ENCODE data around the gene ABLIM2.

The ABLIM2 gene

DNA sequence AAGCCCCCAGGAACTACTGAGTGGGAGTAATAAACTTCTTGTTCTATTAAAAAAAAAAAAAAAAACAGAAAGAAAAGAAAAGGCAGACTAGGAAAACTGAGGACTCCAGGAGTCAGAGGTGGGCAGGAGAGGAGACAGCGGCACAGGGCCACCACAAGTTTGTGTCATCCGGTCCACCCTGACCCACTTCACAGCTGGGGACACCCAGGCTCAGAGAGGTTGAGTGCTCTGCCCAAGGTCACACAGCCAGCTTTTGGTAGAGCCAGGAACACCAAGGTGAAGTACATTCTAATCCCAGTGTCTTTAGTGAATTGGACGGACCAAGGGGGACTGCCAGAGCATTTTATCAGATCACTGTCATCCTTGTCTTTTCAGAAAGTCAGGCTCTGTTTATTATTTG lies 16.4 kb upstream of the ABLIM2 start:
- no peak for DNase-seq (ENCODE audit: low spot score)

DNA sequence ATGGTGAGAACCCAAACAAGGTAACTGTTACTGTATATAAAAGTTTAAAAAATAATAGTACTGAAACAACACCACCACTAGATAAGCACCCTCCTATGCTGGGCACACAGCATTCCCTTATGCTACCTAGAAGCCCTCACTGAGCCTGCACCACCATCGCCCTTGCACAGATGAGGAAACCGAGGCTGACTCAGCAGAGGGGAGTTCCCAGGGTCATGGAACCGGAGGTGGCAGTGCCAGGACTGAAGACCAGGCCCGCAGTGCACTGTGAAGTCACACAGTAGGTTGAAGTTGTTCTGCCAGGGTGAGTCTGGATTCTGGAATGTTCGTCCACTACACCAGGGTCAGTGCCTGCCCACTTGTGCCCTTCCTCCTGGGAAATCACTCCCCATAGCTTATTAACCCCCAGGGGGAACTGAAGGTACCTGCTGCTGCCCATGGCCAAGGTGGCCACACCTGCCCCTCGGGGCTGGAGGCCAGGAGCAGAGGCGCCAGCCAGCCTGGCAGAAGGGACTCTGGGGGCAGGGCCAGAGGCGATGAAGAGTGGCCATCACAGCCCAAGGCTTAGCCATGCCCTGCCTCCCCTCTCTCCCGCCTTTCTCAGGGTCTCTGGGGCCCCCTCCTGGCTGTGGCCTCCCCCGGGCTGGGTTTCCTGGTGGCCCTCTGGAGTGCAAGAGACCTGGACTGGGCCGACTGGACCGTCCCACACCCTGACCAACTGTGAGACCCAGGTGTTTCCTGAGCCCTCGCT lies 15.1 kb upstream of the ABLIM2 start:
- DNase-seq (ENCODE audit: low spot score): no peak

DNA sequence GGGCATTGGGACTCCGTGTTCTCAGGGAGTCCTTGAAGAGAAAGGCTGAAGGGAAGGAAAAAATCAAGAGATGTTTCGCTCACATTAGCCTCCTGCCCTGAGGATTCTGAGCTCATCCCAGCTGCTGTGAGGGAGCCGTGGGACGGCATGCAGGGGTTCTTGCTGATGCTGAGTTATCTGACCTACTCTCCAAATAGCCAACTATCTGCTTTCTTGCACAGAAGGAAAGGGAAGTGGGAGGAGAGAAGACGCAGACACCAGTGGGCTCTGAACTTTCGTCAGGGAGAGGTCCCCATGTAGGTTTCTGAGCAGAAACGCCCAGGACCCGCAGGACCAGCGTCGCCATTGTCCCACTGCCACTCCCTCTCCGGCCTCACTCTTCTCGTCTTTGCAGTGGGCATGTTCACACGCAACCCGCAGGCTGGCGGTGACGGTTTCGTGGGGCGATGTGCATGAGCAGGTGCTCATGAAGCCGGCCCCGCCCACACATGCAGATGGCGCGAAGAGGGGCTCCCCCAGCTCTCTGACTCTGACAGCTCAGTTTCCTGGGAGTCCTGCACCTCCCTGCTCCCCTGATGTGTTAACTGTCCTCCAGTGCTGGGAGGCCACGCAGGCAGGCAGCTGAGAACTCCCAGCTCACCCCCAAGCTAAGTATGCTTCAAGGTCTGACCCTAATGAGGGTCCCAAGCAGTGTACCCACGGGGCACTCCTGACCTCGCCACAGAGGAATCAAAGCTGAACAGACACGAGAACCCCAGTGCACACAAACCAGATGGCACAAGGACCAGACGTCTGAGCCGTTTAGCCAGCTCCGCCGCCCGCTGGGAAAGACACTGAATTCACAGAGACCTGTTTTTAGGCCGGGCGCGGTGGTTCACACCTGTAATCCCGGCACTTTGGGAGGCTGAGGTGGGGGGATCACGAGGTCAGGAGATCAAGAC lies 13.6 kb upstream of the ABLIM2 start:
- no peak for DNase-seq (ENCODE audit: low spot score)

DNA sequence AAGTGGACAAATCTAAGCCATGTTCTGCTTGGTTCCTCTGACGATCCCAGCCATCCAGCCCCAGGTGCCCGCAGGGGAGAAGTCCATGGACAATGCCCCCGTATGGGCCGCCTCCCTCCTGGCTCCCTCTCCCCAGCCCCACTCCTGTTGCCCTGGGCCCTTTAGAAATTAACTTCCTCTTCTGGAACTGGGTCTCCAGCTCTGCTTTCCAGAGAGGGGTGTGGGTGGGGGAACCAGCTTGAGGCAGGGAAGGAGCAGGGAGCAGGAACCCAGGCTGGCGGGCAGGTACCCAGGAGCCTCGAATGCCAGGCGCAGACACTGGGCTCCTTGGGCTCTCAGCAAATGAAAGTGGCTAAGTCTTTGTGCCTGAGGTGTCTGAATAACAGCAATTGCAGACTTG lies 12.7 kb upstream of the ABLIM2 start:
- DNase-seq (ENCODE audit: low spot score): no peak

DNA sequence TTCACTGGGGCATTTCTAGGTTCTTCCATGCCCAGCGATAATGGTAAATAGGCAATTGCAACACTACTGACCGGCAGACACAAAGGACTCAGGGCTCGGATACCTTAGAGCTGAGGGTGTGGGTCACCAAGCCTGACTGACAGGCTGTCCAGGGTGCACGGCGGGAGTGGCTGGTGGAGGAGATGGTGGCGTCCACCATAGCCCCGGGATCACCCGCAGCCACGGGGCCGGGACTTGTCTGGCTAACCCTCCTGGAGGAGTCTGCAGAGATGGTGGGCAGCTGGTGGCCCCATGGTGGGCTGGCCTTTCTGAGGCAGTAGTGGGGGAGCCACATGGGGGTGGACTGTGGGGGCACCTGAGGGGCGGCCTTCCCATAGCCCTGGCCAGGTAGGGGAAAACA lies 11.7 kb upstream of the ABLIM2 start:
- DNase-seq (ENCODE audit: low spot score): no peak

DNA sequence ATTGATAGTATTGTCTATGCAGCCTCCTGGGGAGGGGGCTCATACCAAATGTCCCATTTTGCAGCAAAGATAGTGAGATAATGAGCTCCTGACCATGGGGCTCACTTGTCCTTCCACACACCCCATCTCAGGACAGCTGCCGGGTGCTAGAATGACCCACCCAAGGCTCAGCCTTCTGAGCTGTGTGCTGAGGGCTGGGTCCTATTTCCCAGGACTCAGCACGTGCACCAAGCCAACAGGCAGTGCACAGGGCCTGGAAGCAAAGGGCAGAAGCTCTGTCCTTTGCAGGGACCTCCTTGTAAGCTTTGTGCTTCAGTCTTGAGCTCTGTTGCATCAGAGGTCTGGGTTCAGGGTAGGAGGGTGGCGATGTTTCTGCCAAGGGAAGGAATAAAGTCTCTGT lies 11.2 kb upstream of the ABLIM2 start:
- DNase-seq (ENCODE audit: low spot score): no peak

DNA sequence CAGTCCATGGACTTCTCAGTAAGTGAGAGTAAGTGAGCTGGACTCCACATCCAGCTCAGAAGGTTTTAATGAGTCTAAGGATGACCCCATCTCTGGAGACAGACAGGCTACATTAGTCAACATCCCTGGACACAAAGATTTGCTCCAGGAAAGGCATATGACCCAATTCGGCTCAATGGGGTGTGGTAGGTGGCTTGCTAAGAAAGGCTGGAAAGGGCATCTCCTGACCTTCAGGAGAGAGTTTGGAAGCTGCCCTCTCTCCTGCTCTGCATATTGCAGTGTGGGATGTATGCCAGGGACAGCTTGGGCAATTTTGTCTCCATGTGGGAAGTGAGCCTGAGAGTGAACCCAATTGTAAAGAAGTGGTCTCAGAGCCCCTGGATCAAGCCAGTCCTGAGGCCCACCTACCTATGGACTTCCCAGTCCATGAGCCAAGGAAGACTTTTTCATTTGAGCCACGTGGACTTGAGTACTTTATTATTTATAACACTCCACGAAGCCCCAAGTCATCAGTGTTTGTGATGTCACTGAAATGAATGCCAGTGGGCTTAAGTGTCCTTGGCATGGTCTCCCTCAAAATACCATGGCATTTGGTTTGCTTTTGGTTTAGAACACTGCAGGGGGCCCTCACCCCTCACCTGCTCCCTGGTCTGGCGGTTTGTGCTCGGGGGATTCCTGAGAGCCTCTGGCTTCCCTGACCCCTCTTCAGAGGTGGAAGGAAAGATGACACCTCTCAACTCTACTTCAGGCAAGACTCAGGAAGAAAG lies 10.4 kb upstream of the ABLIM2 start:
- no peak for DNase-seq (ENCODE audit: low spot score)

DNA sequence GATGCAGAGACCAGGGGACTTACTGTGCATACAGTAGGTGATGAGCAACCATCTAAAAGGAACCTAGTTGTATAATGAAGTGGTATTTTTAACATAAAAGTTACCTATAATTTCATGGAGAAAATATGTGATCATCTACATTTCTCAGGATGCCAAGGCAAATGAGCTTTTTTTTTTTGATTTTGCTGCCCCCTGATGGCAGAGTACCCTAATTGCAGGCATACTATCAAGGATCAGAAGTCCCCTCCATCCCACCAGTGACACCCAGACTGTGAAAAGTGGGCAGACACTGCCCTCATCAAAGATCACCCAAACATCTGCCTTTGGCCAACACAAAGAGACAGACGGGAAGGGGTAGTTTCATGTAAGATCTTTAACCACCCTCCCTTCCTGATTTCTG lies 9.6 kb upstream of the ABLIM2 start:
- DNase-seq (ENCODE audit: low spot score): no peak

DNA sequence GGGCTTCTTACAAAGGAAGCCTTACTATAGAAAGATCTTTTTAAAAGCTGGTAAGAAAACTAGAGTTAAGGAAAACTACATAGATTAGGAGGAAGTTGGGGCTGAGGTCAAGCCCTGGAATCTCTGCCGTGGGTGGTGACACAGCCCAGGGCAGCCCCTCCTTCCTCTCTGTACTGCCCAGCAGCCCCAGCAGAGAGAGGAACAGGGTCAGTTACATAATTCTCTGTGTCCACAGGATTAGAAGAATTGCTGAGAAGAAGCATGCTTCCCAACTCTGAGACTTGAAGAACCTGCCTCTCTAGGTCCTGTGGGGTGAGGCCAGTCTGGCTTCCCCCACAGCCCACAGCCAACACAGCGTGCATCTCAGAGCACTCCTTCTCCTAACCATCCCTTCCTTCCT lies 9.2 kb upstream of the ABLIM2 start:
- no peak for DNase-seq (ENCODE audit: low spot score)

DNA sequence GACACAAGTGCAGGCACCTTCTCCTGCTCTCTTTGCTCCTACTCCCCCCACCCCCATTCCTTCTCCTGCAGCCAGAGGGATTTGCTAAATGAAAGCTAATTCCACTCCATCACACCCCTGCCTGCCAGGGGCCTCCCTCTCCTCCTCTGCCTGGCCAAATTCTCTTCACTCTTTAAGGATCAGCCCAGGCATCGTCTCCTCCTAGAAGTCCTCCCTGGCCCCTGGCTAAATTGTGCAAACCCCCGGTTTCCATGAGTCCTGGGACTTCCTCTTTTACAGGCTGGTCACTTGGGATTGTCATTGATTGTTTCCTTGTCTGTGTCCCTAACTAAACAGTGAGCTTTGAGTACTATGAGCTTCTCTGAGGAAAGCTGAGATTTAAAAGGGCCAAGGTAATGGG lies 8.7 kb upstream of the ABLIM2 start:
- no peak for DNase-seq (ENCODE audit: low spot score)

DNA sequence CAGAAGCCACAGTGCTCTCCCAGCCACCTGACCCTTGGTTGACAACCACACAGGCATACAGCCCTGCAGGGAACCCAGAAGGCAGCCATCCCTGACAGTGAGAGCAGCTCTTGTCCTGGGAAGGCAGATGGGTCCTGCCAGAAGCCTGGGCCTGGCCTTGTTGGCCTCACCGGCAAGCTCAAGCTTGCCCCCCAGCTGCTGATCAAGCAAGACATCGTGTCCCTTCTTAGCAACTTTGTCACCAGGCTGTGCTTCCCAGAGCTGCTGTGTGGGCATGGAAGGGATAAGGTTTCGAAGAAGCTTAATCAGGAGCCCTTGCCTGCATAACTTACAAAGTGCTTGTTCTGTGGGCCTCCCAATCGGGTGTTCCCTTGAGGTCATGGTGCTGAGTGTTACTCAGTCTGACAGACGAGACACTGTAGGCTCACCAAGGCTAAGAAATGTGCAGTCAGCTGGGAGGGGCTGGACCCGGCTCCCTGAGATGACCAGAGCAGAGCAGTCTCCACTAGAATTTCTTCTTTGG lies 6.8 kb upstream of the ABLIM2 start:
- no peak for DNase-seq (ENCODE audit: low spot score)

DNA sequence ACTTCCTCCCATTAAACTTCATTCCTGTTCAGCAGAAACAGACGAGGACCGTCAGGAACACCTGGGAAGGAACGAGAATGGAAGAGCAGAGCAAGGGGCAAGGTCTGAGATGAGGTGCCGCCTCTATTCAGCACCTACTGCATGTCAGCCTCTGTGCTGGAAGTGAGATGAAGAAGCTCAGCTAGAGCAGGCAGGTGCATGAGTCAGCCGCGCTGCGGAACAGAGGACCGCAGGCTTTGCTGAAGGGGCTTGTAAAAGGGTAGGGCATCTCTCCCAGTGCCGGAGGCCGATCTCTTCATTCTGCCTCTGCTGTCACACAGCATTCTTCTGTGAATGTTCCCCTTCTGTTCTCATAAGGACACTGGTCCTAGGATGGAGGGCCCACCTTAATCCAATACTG lies 6.1 kb upstream of the ABLIM2 start:
- no peak for DNase-seq (ENCODE audit: low spot score)

DNA sequence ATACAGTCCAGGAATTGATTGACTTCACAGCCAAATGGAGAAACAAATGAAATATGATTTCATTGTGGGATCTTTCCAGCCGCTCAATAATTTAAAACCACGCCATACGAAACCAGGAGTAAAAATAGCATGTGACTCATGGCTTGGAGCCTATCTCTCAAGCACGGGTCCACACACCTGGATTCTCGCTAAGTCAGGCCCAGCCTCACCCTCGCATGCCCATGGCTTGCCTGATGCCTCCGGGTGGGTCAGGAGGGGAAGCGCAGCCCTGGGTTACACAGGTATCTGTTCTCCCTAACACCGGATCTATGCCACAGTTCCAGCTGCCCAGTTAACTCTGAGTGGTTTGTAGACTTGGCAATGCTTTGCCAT lies 5.6 kb upstream of the ABLIM2 start:
- DNase-seq (ENCODE audit: low spot score): no peak

DNA sequence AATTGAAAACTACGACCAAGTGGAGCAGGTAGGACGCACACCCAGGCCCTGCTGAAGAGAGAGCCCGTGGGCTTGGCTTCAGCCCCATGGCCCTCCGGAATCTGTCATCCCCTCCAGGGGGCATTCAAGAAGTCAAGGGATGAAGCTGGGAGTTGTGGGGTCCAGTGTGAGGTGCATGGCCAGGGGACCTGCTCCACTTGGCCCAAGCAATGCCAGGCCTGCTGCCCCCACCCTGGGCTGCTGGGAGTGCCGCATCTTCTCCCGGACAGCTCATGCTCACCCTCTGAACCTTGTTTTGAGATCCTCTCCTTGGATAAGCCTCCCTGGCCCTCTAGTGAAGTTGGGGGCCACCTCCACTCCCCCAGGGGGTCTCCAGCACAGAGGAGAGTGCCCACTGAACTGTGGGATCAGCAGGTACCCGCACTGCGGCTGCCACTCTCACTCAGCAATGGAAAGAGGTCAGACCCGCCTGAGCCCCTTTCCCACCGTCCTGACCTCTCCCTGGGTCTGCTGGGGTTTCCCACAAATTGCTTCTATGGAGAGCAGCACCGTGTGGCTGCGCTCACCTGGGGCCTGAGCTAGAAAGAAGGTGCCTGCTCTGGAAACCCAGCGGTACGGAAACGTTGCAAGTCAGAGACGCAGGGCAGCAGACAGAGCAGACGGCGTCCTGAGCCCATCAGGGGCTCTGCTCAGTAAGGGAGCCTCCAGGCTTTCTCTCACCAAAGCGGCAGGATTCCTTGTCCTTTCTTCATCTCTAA lies 5.0 kb upstream of the ABLIM2 start:
- DNase-seq (ENCODE audit: low spot score): no peak

DNA sequence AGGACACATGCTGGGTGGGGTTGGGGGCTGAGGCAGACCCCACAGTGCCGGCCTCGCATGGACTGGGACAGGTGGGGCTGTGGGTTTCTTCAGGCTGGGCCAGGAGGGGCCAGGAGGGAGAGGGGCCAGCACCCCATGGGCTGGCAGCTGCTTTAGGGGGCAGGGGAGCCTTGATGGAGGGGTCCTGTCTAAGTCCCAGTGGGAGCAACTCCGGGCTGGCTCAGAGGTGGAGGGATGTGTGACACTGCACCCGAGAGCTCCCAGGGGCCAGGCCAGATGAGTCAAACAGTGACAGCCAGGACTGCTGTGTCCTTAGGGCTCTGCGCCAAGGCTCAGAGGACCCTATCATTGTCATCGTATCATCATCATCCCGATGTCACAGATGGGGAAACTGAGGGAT lies 4.4 kb upstream of the ABLIM2 start:
- DNase-seq (ENCODE audit: low spot score): no peak

DNA sequence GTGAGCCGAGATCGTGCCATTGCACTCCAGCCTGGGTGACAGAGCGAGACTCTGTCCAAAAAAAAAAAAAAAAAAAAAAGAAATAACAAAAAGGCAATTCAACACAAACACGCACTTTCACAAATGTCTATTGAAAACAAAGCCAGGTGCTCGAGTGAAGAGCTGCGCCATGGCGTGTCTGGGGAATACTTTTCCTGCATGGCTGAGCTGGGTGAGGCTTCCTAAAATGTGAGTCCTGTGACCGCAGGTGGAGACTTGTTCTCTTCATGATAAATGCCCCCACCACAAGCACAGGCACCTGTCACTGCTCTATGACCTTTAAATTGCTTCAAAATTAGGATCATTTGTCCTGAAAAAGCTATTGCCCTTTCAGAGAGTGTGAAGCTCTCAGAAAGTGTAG lies 4.0 kb upstream of the ABLIM2 start:
- no peak for DNase-seq (ENCODE audit: low spot score)

DNA sequence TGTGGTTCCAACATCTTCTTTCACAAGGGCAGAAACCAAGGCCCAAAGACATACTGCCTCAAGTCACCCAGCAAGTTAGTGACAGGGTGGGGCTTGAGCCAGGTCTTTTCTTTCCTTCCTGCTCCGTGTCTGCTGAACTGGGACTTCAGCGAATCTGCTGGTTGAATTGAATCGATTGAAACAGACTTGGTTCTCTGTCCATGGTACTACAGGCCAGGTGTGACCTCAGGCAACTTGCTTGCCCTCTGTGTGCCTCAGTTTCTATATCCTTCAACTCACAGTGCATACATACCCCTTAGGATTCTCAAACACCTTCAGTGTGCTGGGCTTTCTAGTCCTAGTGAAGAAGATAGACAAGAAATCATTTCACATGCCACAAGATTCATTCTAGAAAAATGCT lies 2.0 kb upstream of the ABLIM2 start:
- DNase-seq (ENCODE audit: low spot score): no peak

DNA sequence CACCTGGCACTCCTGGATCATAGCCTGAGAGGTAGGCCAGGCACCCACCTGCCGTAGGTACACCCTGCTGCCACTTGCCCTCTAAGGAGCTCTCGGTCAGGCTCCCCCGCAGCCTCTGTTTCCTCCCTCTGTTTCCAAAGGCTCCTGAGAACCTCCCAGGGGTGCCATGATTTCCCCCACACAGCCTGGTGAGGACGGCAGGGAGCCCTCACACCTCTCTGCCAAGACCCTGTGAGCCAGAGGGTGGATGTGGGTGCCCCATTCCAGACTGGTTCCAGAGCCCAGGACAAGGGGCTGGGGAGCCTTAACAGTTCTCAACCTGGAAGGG lies 1.6 kb upstream of the ABLIM2 start:
- no peak for DNase-seq (ENCODE audit: low spot score)

DNA sequence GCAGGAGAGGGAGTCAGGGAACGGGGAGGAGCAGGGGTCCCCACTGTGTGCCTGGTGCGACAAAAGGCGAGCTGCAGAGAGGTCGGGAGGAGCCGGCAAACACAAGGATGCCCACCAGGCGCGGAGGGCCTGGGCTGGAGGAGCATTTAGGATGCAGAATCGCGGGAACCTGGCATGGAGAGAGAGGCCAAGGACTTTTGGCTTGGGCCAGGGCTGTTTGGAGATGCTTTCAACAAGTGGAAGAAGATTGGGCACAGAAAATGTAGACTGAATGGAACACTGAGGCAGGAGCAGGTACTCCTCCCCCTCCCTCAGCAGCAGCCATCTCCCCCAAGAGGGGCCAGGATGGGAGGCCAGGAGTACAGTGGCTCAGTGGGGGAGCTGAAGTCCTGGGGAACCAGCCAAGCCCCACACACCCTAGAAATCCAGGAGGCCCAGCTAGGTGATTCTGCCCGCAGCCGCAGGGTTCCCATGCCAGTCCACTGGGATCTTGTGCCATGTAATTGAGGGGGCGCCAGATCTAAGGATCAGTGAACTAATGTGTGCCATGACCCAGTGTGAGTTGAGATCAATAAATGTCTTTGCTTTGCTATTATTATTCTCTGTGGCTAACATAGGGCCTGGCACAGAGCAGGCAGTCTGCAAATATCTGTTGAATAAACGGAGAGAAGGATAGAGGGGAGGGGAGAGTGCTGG lies 1.1 kb upstream of the ABLIM2 start:
- DNase-seq (ENCODE audit: low spot score): no peak

DNA sequence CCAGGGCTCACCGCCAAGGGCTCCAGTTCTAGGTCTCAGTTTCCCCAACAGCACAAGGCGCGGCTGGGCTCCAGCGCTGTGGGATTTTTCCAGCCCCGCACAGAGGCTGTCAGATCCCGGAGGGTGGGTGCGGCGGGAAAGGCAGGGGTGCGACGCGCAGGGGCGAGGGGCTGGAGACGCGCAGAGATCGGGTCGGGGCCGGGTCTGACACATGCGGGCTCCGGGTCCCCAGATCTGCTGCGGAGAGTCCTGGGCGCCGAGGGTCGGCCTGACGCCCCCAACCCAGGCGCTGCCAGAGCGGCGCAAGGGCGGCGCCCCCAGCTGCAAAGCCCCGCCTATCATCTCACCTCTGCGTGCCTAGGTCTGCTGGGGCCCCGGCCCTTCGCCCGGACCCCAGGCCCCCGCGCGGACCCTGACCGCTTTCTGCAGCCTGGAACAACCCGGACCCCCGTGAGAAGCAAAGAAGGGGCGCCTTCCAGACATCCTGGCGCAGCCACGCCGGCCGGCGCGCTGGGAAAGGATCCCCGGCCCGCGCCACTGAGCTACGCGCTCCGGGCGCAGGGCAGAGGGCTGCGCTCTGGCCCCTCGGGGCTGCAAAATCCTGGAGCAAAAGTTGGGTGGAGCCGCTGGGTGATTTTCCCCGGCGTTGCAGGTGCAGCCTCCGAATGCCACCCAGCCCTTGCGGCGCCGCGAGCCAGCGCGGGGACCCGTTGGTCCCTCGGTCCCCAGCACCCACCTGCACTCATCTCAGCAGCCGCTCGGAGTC lies 486 bp downstream of the ABLIM2 start:
- no peak for DNase-seq (ENCODE audit: low spot score)

DNA sequence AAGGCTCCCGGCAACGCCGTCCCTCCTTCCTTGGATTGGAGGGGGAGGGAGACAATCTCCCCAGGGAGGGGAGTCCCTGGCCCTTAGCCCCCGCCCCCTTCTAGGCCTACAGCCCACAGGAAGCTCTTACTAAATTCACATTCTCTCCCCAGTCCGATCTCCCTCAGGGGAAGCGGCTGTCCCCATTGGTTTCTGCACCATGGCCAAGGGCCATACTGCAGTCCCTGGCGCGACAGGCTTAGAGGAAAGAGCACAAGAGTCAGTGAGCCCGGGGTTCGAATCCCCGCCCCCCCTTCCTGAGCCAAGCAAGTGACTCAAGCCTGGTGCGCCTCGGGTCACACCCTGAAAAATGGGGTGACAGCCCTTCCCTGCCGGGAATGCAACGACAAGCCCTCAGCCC lies 1.1 kb downstream of the ABLIM2 start:
- no peak for DNase-seq (ENCODE audit: low spot score)
